A549 treated with CpdA at 1 μM for 4 hours (cell line): Measurements from ENCODE around the gene DENND4A. TPM values are rescaled to one million over a fixed set of nuclear protein-coding genes. Genes with fewer than 3 reads are reported as not detected.

ENCODE experiments used
- total RNA-seq: library from RNA; stranded (reverse); fragments of 200-300 nt; extraction: Qiagen RNA extraction; gene quantifications from 5 replicates; pipeline ENCODE4 v1.2.3, GENCODE V29; 2022; ENCODE audit warnings: low read depth

The DENND4A gene
- total RNA-seq, result 6.1 to 9.5 TPM (median 6.3 TPM) in 5 replicates

DNA sequence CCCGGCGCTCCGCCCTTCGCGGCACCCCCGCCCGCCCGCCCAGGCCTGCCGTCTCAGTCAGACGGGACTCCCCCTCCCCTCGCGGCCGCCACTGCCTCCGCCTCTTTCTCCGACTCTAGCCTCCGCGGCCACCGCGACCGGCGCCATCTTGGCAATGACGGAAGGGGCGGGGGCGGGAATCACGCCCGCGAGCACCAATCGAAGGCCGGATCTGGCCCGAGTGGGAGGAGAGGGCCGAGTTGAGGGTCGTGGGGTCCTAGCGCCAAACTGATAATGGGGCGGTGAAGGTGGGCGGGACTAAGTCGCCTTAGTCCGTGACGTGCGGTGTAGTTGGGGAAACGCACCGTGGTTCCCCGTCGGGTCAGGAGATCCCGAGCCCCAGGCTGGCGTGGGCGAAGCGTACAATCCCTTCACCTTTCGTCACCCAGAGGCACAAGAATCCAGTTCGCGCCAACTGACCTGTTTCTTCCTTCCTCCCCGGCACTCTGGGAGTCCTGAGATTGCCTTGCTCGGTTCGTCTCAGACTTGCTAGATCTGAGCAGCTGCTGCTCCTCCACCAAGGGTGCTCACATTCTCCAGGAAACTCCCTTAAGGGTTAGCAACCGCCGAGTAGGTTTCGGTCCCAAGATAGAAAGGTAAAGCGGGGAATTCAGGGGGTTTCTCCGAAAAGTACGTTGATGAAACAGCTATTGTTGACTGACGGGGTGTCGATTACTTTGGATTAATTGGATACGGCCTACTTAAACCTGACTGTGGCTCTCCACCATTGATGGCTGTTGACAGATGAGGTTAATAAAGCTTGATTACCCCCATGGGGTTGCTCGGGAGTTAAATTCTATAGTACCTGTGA, at the start of gene DENND4A:
TSS of gene DENND4A (minus strand) at position 156 of the 850 bp plus-strand sequence. CDS start 35,843 bp downstream, outside the sequence.

GRCh38 chr15:65621638-65622037, 170.5 kb downstream of the DENND4A start, which contains the start of gene SLC24A1:
Gene SLC24A1, plus strand, starts transcription at chr15:65621938. Its CDS starts 2,143 bp downstream, at chr15:65624081.

DNA sequence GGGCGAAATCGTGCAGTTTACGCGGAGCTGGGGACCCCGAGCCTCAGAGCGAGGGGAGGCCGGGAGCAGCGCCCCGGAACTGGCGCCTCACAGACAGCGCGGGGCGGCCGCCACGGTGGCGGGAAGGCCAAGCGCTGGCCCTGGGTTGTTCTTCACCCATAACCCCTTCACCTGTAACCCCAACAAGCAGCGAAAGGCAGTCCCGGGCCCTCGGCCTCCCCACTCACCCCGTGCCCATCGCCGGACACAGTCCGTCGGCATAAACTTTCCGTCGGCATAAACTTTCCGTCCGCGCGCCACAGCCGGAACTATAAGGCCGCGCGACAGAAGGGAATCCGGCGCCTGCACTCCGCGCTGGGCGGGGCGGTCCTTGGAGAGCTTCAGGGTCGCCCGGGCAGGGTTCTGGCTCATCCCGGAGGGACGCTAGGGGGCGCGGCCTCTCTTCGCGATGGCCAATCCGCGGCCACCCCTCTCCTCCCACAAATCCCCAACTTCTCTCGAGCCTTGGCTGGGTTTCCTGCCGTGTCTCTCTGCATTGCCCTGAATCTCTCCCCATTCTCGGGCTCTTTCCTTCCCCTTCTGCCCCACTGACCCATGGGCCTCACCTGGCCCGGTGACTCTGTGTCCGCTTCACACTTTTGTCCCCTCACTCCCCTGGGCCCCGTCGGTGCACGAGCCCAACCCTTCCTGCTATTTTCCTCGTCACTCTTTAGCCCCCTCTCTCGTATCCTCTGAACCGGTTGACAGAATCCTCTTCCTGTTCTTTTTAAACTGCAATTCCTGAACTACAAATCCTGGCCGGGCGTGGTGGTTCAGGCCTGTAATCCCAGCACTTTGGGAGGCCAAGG, 181.0 kb downstream of the DENND4A start, which contains the start of gene INTS14:
TSS of gene INTS14 (minus strand) at position 261 of the 848 bp plus-strand sequence. CDS start 3,751 bp downstream, outside the sequence.

Other genes starting within 250 kb of the DENND4A start
- 43.6 to 50.1 TPM (median 45.0 TPM) in 5 replicates for gene INTS14, start 181.2 kb downstream of the DENND4A start, total RNA-seq
- 2.2 to 5.1 TPM (median 4.0 TPM) in 5 replicates for gene SLC24A1, start 170.4 kb downstream of the DENND4A start, total RNA-seq
- gene RAB11A, start 77.2 kb upstream of the DENND4A start, total RNA-seq, result 261 to 353 TPM (median 295 TPM) in 5 replicates